Skeletal muscle cell (primary cell): ENCODE data around the gene ADH7.
"Not testable (repeated sequence)": the region's sequence is repeated elsewhere in the genome, so short reads cannot be mapped to it uniquely, and the experiment has no call there.

Experiments used
- DNase-seq: peaks from one replicate; pipeline ENCODE4 v3.0.0-alpha.2; 2010; ENCODE audit warnings: low read depth
- H3K4me3 ChIP-seq: 2 replicates; pipeline ENCODE4 v1.5.1; 2011; ENCODE audit warnings: low read depth, mild to moderate bottlenecking, control low read depth, low read length, moderate library complexity

Gene ADH7

DNA sequence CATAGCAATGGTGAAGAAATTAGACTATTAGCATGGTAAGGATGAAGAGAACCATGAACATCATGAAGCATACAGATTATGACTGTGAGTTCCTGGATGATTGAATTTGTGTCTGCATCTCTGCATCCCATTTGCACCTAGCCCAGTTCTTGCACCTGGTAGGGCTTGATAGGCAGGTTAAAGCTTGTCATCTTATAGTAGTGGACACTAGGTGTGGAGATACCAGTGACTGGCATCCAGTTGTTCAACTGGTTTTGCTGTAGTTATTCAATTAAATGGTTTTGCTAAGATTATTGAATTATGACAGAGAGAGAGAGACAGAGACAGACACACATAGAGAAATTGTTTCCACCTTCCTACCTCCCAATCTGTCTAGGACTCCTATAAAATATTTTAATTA lies 5.0 kb downstream of the ADH7 start:
- no peak for DNase-seq
- H3K4me3 ChIP-seq, result no peak overlapping the region

- no peak for DNase-seq
These were observed 18.0 kb downstream of the ADH7 start for GRCh38 chr4:99417125-99417524.

DNA sequence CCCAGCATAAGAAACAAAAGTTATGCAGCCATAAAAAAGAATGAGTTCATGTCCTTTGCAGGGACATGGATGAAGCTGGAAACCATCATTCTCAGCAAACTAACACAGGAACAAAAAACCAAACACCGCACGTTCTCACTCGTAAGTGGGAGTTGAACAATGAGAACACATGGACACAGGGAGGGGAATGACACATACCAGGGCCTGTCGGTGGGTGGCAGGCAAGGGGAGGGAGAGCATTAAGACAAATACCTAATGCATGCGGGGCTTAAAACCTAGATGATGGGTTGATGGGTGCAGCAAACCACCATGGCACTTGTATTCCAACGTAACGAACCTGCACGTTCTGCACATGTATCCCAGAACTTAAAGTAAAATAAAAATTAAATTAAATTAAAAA lies 19.4 kb downstream of the ADH7 start:
- DNase-seq, H3K4me3 ChIP-seq: not testable (repeated sequence)

More at GRCh38 chr4:99417125-99417524, 18.0 kb downstream of the ADH7 start:
- H3K4me3 ChIP-seq, result no peak overlapping the region

- not testable (repeated sequence) for DNase-seq, H3K4me3 ChIP-seq
These were observed 20.2 kb downstream of the ADH7 start for GRCh38 chr4:99414902-99415301.

- no peak overlapping the region for H3K4me3 ChIP-seq
- DNase-seq, result no peak
These were observed 20.7 kb downstream of the ADH7 start for GRCh38 chr4:99414401-99414800.

DNA sequence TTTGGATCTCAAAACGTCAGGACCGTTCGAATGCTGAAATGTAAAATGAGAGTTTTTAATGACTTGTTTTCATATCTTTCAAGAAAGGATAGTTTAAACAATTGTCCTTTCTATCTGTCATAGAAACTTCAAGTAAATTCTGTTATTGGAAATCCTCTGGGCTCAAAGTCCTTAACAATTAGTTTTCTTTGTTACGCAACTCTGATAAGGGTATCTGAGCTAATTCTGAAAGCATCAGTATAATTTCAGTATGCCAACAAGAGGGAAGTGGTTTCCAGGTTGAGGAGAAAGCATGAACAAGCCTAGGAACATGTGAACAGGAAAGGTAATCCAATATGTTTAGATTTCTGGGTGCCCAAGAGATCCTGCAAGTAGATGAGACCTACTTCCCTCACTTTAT lies 22.0 kb downstream of the ADH7 start:
- no peak overlapping the region for H3K4me3 ChIP-seq
- no peak for DNase-seq

GRCh38 chr4:99411041-99411440 lies 24.1 kb downstream of the ADH7 start:
- DNase-seq, result no peak
- no peak overlapping the region for H3K4me3 ChIP-seq

DNA sequence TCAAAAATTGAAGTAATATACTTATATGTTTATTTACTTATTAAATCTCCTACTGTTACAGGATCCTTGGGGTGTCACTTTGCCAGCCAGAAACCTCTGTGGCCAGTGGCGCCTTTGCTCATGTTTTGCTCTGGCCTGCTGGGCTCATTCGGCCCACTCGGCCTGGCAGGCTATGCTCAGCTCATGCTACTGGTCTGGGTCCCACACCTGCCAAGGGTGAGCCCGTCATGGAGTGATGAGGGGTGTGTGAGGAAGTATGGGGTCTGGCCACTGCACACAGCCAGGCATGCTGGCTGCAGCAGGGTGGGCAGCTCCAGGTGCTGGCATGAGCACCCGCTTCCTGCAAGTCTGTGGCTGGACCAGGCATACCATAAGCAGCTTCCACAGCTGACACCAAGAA lies 25.1 kb downstream of the ADH7 start:
- no peak overlapping the region for H3K4me3 ChIP-seq
- no peak for DNase-seq

DNA sequence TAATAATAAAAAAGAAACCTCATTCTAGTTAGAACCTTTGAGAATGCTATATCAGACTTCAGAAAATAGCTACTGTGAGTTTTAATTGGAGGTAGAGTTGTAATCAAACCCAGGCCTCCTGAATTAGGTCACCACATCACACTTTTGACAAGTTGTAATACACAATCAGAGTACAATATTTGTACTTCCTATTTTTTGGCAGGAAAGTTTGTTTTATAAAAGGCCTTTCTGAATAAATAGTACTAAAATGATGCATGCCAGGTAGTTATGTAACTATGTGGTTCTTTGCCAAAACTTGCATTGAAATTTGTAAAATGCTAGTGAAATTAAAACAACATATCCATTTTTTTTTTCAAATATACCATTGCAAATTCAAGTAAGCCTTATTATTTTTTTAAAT lies 26.8 kb downstream of the ADH7 start:
- no peak overlapping the region for H3K4me3 ChIP-seq
- no peak for DNase-seq

- DNase-seq, result peak; percentile 55
- H3K4me3 ChIP-seq, result no peak overlapping the region
These were observed 29.6 kb downstream of the ADH7 start for GRCh38 chr4:99405433-99406115.

DNA sequence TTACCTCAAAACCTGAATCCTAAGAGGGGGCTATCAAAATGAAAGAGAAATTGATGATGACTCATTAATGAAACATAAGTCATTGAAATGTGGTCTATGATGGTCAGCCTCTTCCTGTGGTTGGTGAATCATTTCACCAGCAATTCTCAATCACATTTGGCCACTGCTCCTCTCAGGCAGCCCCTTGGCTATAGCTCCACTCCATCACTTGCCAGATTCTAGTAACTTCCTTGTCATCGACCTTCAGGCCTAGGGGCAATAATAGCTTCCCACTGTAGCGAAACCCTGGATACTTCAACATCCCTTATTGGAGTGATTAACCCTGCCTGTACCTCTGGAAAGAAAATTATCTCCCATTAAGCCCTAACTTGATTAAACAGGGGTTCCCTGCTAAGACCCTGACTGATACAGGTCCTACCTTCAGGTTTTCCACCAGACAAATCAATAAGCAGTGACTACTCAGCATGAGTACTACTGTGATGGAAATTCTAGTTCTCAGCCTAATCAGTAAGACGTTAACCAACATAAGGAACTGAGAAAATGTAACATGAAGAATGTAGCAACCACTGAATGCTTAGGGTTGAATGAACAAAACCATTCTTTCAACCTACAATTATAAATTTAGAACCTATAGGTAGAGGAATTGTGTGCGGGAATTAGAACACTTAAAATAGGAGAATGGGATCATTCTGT lies 30.4 kb downstream of the ADH7 start:
- DNase-seq, result peak; percentile 94
- H3K4me3 ChIP-seq, result no peak overlapping the region

GRCh38 chr4:99403380-99404184 lies 31.6 kb downstream of the ADH7 start:
- DNase-seq, result peak; percentile 46
- no peak overlapping the region for H3K4me3 ChIP-seq

DNA sequence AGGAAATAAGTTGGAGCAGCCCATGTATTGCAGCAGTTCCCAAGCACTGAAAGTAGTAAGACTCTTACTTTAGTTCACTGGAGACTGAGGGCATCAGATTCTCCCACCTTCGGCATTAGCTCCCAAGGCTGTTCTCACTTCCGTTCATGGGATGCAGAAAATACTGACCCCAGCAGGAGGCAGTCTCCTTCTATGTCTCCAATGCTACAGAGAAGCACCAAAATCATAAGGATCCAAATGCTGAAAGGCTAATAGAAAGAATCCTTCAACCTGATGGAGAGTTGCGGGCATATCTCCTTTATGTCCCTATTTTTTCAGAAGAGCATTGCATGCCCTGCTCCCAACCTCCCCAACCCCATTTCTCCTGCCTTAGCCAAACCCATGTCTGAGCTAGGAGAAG lies 32.4 kb downstream of the ADH7 start:
- DNase-seq, result no peak

GRCh38 chr4:99400831-99401230 lies 34.3 kb downstream of the ADH7 start:
- H3K4me3 ChIP-seq, result no peak overlapping the region
- DNase-seq, result no peak

More for the DNA sequence above, 32.4 kb downstream of the ADH7 start:
- H3K4me3 ChIP-seq, result no peak overlapping the region

DNA sequence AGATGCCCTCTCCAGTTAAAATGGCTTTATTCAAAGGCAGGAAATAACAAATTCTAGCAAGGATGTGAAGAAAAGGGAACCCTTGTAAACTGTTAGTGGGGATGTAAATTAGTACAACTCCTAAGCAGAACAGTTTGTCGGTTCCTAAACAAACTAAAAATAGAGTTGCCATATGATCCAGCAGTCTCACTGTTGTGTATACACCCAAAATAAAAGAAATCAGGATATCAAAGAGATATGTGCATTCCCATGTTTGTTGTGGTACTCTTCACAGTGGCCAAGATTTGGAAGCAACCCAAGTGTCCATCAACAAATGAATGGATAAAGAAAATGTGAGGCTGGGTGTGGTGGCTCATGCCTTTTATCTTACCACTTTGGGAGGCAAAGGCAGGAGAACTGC lies 36.1 kb downstream of the ADH7 start:
- no peak overlapping the region for H3K4me3 ChIP-seq

GRCh38 chr4:99395595-99396364 lies 39.4 kb downstream of the ADH7 start:
- H3K4me3 ChIP-seq, result no peak overlapping the region
- DNase-seq, result no peak

More for the DNA sequence above, 36.1 kb downstream of the ADH7 start:
- no peak for DNase-seq

DNA sequence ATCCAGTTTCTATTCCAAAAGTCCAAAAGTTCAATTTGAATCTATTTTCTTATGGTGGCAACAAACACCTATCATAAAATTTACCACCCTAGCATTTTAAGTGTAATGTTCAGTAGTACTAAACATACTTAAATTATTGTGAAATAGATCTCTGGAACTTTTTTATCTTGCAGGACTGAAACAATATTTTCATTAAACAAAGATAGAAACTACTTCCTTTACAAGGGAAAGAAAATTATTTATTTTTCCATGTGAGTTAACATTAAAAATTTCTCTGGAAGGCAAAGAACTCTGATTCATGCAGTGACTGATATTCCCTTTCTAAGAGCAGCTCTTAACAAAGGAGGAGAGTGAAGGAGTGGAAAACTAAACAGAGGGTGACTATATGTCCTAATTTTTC lies 40.2 kb downstream of the ADH7 start:
- no peak overlapping the region for H3K4me3 ChIP-seq
- DNase-seq, result no peak

GRCh38 chr4:99390055-99390454 lies 45.1 kb downstream of the ADH7 start:
- peak; percentile 45 for DNase-seq
- no peak overlapping the region for H3K4me3 ChIP-seq

DNA sequence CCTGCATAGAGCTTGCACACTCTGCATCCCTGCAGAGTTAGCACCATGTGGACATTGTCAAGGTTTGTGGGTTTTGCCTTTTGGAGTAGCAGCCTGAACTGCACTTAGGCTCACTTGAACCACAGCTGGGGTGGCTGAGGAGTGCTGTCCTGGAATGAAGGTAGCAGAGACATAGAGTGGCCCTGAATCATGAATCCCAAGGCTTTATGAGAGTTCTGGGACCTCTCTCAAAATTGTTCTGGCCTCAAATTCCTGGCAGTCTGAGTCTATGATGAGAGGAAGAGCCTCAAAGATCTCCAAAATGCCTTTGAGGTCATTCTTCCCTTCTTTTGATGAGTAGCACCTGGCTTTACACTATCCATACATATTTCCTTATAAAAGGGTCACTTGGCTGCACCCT lies 45.5 kb downstream of the ADH7 start:
- DNase-seq, result no peak
- H3K4me3 ChIP-seq, result no peak overlapping the region
